H9 (cell line): ENCODE data around the gene DES. TPM values are rescaled to one million over a fixed set of nuclear protein-coding genes. Genes with fewer than 3 reads are reported as not detected.
A peak's percentile ranks its signal among the peaks of the same experiment; 100 is the strongest.

Experiments
- DNase-seq: peaks from one replicate; pipeline ENCODE4 v3.0.0-alpha.2; 2017
- H2AFZ ChIP-seq: one replicate; pipeline ENCODE4 v1.6.1; 2013; ENCODE audit warnings: mild to moderate bottlenecking, low read length, control low read depth, moderate library complexity
- H2AK5ac ChIP-seq: 2 replicates; pipeline ENCODE4 v1.6.1; 2013; ENCODE audit warnings: low read length, control low read depth, mixed read lengths; ENCODE audit not compliant: insufficient read length
- H2BK120ac ChIP-seq: one replicate; pipeline ENCODE4 v1.6.1; 2013; ENCODE audit warnings: low read depth, mild to moderate bottlenecking, low read length, control low read depth, inconsistent platforms; ENCODE audit not compliant: poor library complexity, severe bottlenecking
- H2BK12ac ChIP-seq: 2 replicates; pipeline ENCODE4 v1.6.1; 2013; ENCODE audit warnings: low read length, control low read depth, mixed read lengths, low read depth; ENCODE audit not compliant: insufficient read length
- H2BK15ac ChIP-seq: 2 replicates; pipeline ENCODE4 v1.6.1; 2013; ENCODE audit warnings: low read depth, low read length, control low read depth
- H2BK20ac ChIP-seq: one replicate; pipeline ENCODE4 v1.6.1; 2013; ENCODE audit warnings: low read depth, mild to moderate bottlenecking, low read length, control low read depth, inconsistent platforms; ENCODE audit not compliant: poor library complexity, severe bottlenecking
- H2BK5ac ChIP-seq: 2 replicates; pipeline ENCODE4 v1.6.1; 2013; ENCODE audit warnings: low read length, control low read depth, mixed read lengths; ENCODE audit not compliant: insufficient read length
- H3K14ac ChIP-seq: 2 replicates; pipeline ENCODE4 v1.6.1; 2013; ENCODE audit warnings: low read length, control low read depth; ENCODE audit not compliant: insufficient read depth
- H3K18ac ChIP-seq: 2 replicates; pipeline ENCODE4 v1.6.1; 2013; ENCODE audit warnings: low read depth, mild to moderate bottlenecking, mixed read lengths, low read length, control low read depth; ENCODE audit not compliant: insufficient read length
- H3K23ac ChIP-seq: 2 replicates; pipeline ENCODE4 v1.6.1; 2013; ENCODE audit warnings: low read length, control low read depth, mixed read lengths, low read depth; ENCODE audit not compliant: insufficient read length
- H3K23me2 ChIP-seq: 2 replicates; pipeline ENCODE4 v1.6.1; 2013; ENCODE audit warnings: low read depth, mild to moderate bottlenecking, mixed read lengths, low read length, control low read depth; ENCODE audit not compliant: insufficient read length, poor library complexity, severe bottlenecking
- H3K27ac ChIP-seq: 2 replicates; pipeline ENCODE4 v1.5.1; 2013; ENCODE audit warnings: low read length, control low read depth, mixed read lengths, low read depth; ENCODE audit not compliant: insufficient read length
- H3K27me3 ChIP-seq: 2 replicates; pipeline ENCODE4 v1.6.1; 2013; ENCODE audit warnings: low read length, control low read depth, inconsistent platforms; ENCODE audit not compliant: insufficient read depth
- H3K4ac ChIP-seq: 2 replicates; pipeline ENCODE4 v1.6.1; 2013; ENCODE audit warnings: low read depth, mild to moderate bottlenecking, control low read depth, inconsistent platforms, low read length, moderate library complexity
- H3K4me1 ChIP-seq: 2 replicates; pipeline ENCODE4 v1.6.1; 2013; ENCODE audit warnings: low read length, control low read depth, inconsistent platforms; ENCODE audit not compliant: insufficient read depth
- H3K4me2 ChIP-seq: 2 replicates; pipeline ENCODE4 v1.6.1; 2013; ENCODE audit warnings: low read length, control low read depth, mixed read lengths; ENCODE audit not compliant: insufficient read length, insufficient read depth
- H3K56ac ChIP-seq: 2 replicates; pipeline ENCODE4 v1.6.1; 2013; ENCODE audit warnings: low read depth, mild to moderate bottlenecking, mixed read lengths, low read length, control low read depth; ENCODE audit not compliant: insufficient read length
- H3K79me1 ChIP-seq: 2 replicates; pipeline ENCODE4 v1.6.1; 2013; ENCODE audit warnings: low read depth, mild to moderate bottlenecking, moderate library complexity, low read length, control low read depth, inconsistent platforms; ENCODE audit not compliant: insufficient read depth, poor library complexity, severe bottlenecking
- H3K79me2 ChIP-seq: 2 replicates; pipeline ENCODE4 v1.6.1; 2013; ENCODE audit warnings: low read length, control low read depth, inconsistent platforms; ENCODE audit not compliant: insufficient read depth
- H3K9ac ChIP-seq: 2 replicates; pipeline ENCODE4 v1.6.1; 2013; ENCODE audit warnings: low read length, control low read depth, mixed read lengths; ENCODE audit not compliant: insufficient read length; ENCODE audit errors: extremely low read depth
- H3K9me3 ChIP-seq: one replicate; pipeline ENCODE4 v1.6.1; 2013; ENCODE audit warnings: low read depth, low read length, inconsistent platforms; ENCODE audit not compliant: control insufficient read depth
- H3T11ph ChIP-seq: one replicate; pipeline ENCODE4 v1.6.1; 2013; ENCODE audit warnings: mild to moderate bottlenecking, low read length, control low read depth, inconsistent platforms
- H4K20me1 ChIP-seq: one replicate; pipeline ENCODE4 v1.6.1; 2013; ENCODE audit not compliant: control insufficient read depth, insufficient read length, insufficient read depth
- H4K5ac ChIP-seq: 2 replicates; pipeline ENCODE4 v1.6.1; 2013; ENCODE audit warnings: low read depth, mild to moderate bottlenecking, mixed read lengths, low read length, control low read depth; ENCODE audit not compliant: insufficient read length
- H4K8ac ChIP-seq: replicated peaks from 2 replicates; pipeline ENCODE4 v1.6.1; 2013; ENCODE audit warnings: low read length, control low read depth, mixed read lengths, low read depth; ENCODE audit not compliant: insufficient read length
- H4K91ac ChIP-seq: 2 replicates; pipeline ENCODE4 v1.6.1; 2013; ENCODE audit warnings: low read depth, mild to moderate bottlenecking, moderate library complexity, mixed read lengths, low read length, control low read depth; ENCODE audit not compliant: insufficient read length
- H3K27ac Mint-ChIP-seq, 3 experiments: 2 replicates in 2 of 3; 3 replicates in 1 of 3; pipeline ENCODE4 v1.8.0; 2020 to 2021; ENCODE audit warnings: mixed read lengths in 3 of 3, mild to moderate bottlenecking in 1 of 3, moderate library complexity in 1 of 3
- H3K27me3 Mint-ChIP-seq: 2 replicates; pipeline ENCODE4 v1.8.0; 2021; ENCODE audit warnings: low read depth, mild to moderate bottlenecking, moderate library complexity, mixed read lengths
- H3K36me3 Mint-ChIP-seq, 3 experiments: 2 replicates in 2 of 3; 3 replicates in 1 of 3; pipeline ENCODE4 v1.8.0; 2020 to 2021; ENCODE audit warnings: low read depth in 3 of 3, mixed read lengths in 3 of 3; ENCODE audit not compliant: insufficient read depth in 1 of 3
- H3K4me1 Mint-ChIP-seq, 2 experiments: 2 replicates each; pipeline ENCODE4 v1.8.0; 2020; ENCODE audit warnings: mixed read lengths in 2 of 2
- H3K4me3 Mint-ChIP-seq, 2 experiments: 2 replicates in 1 of 2; 3 replicates in 1 of 2; pipeline ENCODE4 v1.8.0; 2020 to 2021; ENCODE audit warnings: mild to moderate bottlenecking in 2 of 2, mixed read lengths in 2 of 2, moderate library complexity in 1 of 2
- H3K9me3 Mint-ChIP-seq, 2 experiments: 2 replicates in 1 of 2; 3 replicates in 1 of 2; pipeline ENCODE4 v1.8.0; 2020; ENCODE audit warnings: mild to moderate bottlenecking in 2 of 2, mixed read lengths in 2 of 2, moderate library complexity in 1 of 2
- WGBS: extraction: QIAGEN DNeasy Blood & Tissue Kit; methylation state at CpG from one replicate; pipeline ENCODE4 v1.1.7; 2013; ENCODE audit warnings: missing lambda C conversion rate, low lambda C conversion rate, mixed read lengths; ENCODE audit not compliant: insufficient read length; ENCODE audit errors: extremely low coverage; 5-methylcytosine and 5-hydroxymethylcytosine counted together
- total RNA-seq: library from RNA; stranded (reverse); gene quantifications from 2 replicates; pipeline ENCODE4 v1.2.1, GENCODE V29; 2021
- TF ChIP-seq, protein P1 (sequence below): fragments of 200-600 bp; sonication (generic); conservative IDR thresholded peaks from 3 replicates; pipeline ENCODE4 v1.8.0; 2021; ENCODE audit warnings: antibody characterized with exemption, mild to moderate bottlenecking

Gene DES
- total RNA-seq, 1 experiment from 2014 or later: 4.6 TPM

DNA sequence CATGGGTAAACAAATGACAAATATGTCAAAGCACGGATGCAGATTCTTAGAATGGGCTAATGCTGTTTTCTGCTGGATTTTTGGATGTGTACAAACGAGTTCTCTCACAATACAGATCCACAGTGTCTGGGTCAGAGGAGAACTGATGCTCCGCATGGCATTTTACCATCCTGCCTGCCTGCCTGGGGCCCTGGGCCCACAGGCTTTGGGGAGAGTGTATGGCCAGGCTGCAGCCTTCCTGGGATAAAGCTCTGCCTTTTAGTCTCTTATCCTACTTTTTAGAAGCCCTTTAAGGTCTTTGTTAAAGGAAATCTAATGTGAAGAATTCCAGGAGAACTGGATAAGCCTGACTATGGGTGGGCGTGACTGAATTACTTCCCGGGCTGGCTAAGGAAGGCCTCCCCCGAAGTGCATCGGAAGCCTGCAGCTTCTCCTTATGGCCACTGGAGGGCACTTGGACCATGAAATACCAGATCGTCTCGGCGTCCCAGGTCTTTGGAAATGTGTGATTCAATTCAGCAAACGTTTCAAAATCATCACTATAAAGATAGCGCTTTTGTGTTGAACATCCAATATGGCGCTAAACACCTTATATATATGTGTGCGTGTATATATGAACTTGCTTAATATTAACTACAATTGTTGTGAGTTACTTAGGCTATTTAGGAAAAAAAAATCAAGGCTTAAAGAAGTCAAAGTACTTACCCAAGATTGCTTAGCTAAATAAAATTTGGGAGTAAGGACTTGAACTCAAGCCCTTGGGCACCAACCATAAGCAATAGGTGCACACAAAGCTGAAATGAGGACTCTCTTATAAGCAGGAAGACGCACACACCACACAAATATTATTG, 15.3 kb upstream of the DES start:
- Histone ChIP-seq H4K5ac (no peak overlapping the region), H3K56ac (no peak overlapping the region), H3T11ph (no peak overlapping the region), H3K23ac (no peak overlapping the region), H2BK12ac (no peak overlapping the region), H4K91ac (no peak overlapping the region), H3K4me2 (no peak overlapping the region), H3K4ac (no peak overlapping the region), H2BK120ac (no peak overlapping the region), H2AK5ac (no peak overlapping the region), H3K9me3 (no peaks in the 10 kb centered on the region), H4K8ac (no peak overlapping the region), H3K27me3 (no peaks in the 10 kb centered on the region), H2BK20ac (no peak overlapping the region), H2AFZ (no peak overlapping the region), H4K20me1 (no peaks in the 10 kb centered on the region), H3K79me2 (no peaks in the 10 kb centered on the region), H3K23me2 (no peaks in the 10 kb centered on the region), H3K9ac (no peak overlapping the region), H3K18ac (no peak overlapping the region), H2BK15ac (no peak overlapping the region), H3K27ac (no peak overlapping the region), H3K79me1 (no peaks in the 10 kb centered on the region), H2BK5ac (no peak overlapping the region), H3K14ac (no peak overlapping the region), H3K4me1 (no peaks in the 10 kb centered on the region)
- peaks cover 7% of the 10 kb centered on the region for H3K27me3 Mint-ChIP-seq
- H3K36me3 Mint-ChIP-seq: no peaks in the 10 kb centered on the region
- H3K9me3 Mint-ChIP-seq: no peaks in the 10 kb centered on the region; a peak in 1 of 5 replicates
- no peak overlapping the region for H3K27ac Mint-ChIP-seq
- no peak overlapping the region for H3K4me3 Mint-ChIP-seq
- peaks cover 33 to 45% of the 10 kb centered on the region in 2 experiments for H3K4me1 Mint-ChIP-seq
- WGBS: no CpG with 5 or more reads among the region's 15 CpGs
- DNase-seq: peak; percentile 84
- TF ChIP-seq, protein P1, sequence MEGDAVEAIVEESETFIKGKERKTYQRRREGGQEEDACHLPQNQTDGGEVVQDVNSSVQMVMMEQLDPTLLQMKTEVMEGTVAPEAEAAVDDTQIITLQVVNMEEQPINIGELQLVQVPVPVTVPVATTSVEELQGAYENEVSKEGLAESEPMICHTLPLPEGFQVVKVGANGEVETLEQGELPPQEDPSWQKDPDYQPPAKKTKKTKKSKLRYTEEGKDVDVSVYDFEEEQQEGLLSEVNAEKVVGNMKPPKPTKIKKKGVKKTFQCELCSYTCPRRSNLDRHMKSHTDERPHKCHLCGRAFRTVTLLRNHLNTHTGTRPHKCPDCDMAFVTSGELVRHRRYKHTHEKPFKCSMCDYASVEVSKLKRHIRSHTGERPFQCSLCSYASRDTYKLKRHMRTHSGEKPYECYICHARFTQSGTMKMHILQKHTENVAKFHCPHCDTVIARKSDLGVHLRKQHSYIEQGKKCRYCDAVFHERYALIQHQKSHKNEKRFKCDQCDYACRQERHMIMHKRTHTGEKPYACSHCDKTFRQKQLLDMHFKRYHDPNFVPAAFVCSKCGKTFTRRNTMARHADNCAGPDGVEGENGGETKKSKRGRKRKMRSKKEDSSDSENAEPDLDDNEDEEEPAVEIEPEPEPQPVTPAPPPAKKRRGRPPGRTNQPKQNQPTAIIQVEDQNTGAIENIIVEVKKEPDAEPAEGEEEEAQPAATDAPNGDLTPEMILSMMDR: peak; percentile 96
